ENCODE results near the gene NGEF. TPM values are rescaled to one million over a fixed set of nuclear protein-coding genes. Genes with fewer than 3 reads are reported as not detected.
A peak's percentile ranks its signal among the peaks of the same experiment; 100 is the strongest.

The NGEF gene
- total RNA-seq, 1 donor from 2014 or later, result 4.3 TPM

DNA sequence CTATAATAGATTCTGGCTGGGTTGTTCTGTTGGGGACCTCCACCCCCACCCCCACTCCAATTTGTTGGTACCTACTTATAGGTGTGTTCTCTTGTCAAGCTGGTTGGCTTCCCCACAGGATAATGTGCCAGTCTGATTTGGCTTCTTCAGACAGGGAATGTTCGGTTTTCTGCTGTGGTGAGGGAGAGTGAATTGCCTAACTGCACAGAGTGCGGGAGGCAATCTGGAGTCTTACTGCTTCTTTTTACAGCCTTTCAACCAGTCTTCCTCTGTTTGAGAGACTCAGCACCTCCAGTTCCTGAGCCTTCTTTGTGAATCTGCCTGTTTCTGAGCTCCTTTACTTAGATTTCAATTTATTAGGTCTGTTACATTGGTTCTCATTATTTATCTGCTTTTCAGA is 170.4 kb downstream of the NGEF start:
- H3K27ac Mint-ChIP-seq, result no peak overlapping the region
- TF ChIP-seq EZH2phosphoT487 (IDR thresholded peaks at IDR 0.05) (no peak), EZH2 (IDR thresholded peaks at IDR 0.05) (no peak)
- TF ChIP-seq, protein P1, sequence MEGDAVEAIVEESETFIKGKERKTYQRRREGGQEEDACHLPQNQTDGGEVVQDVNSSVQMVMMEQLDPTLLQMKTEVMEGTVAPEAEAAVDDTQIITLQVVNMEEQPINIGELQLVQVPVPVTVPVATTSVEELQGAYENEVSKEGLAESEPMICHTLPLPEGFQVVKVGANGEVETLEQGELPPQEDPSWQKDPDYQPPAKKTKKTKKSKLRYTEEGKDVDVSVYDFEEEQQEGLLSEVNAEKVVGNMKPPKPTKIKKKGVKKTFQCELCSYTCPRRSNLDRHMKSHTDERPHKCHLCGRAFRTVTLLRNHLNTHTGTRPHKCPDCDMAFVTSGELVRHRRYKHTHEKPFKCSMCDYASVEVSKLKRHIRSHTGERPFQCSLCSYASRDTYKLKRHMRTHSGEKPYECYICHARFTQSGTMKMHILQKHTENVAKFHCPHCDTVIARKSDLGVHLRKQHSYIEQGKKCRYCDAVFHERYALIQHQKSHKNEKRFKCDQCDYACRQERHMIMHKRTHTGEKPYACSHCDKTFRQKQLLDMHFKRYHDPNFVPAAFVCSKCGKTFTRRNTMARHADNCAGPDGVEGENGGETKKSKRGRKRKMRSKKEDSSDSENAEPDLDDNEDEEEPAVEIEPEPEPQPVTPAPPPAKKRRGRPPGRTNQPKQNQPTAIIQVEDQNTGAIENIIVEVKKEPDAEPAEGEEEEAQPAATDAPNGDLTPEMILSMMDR (IDR thresholded peaks at IDR 0.05), result no peak
- H3K36me3 Mint-ChIP-seq, result peaks cover 6% of the 10 kb centered on the region

DNA sequence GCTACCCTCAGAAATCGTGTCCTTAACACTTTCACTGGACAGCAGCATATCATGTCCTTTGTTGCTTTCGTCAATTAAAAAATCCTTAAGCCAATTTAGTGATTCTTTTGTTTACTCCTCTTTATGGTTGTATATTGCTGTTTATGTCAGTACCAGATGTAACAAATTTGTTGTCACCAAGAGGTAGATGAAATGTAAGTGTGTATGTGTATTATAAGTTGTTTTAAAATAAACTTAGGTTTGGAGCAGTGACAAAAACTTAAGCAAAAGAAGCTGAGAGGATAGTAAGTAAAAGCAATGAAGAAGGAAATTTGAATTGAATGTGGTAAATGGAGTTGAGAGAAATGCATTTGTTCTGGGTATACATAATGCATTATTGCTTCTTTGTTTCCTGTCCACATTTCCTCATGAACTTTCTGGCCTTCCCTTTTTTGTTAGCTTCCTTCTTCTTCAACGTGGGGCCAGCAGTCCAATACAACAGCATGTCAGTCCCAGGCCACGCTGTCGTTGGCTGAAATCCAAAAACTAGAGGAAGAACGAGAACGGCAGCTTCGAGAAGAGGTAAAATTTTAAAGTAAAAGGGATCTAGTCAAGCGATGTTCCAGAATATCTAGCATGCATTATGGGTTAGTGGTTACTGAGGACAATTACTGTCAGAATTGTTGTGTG is 173.5 kb downstream of the NGEF start:
- Histone ChIP-seq H2AFZ (replicated peaks) (no peak overlapping the region), H3K9me3 (ENCODE audit: low read depth) (no peaks in the 10 kb centered on the region), H3K79me2 (ENCODE audit: low read depth) (no peaks in the 10 kb centered on the region), H3K4me2 (no peak overlapping the region), H3F3A (ENCODE audit: low read depth) (no peaks in the 10 kb centered on the region), H3K27me3 (no peaks in the 10 kb centered on the region), H4K20me1 (ENCODE audit: low read depth) (peaks cover 22% of the 10 kb centered on the region), H3K4me3 (no peak overlapping the region), H3K4me1 (no peaks in the 10 kb centered on the region), H3K27ac (no peak overlapping the region), H3K36me3 (peaks cover 5% of the 10 kb centered on the region), H3K9ac (peak overlapping the region; percentile 35)
- peaks cover 3% of the 10 kb centered on the region for H3K36me3 Mint-ChIP-seq
- H3K4me3 Mint-ChIP-seq, result no peak overlapping the region
- H3K9me3 Mint-ChIP-seq, result no peaks in the 10 kb centered on the region
- no peak for DNase-seq (ENCODE audit: low spot score)
- TF ChIP-seq, protein P1 (IDR thresholded peaks at IDR 0.05), result no peak
- TF ChIP-seq EZH2phosphoT487 (IDR thresholded peaks at IDR 0.05) (no peak), EZH2 (IDR thresholded peaks at IDR 0.05) (no peak)
- H3K27me3 Mint-ChIP-seq (ENCODE audit: insufficient read depth, low read depth), result peaks cover 2% of the 10 kb centered on the region
- no peaks in the 10 kb centered on the region for H3K4me1 Mint-ChIP-seq
- no peak overlapping the region for H3K27ac Mint-ChIP-seq

More for the DNA sequence above, 170.4 kb downstream of the NGEF start:
- Histone ChIP-seq H3K4me3 (no peak overlapping the region), H3K4me1 (no peaks in the 10 kb centered on the region), H3K4me2 (no peak overlapping the region), H2AFZ (replicated peaks) (no peak overlapping the region), H3F3A (ENCODE audit: low read depth) (no peaks in the 10 kb centered on the region), H4K20me1 (ENCODE audit: low read depth) (peaks cover 6% of the 10 kb centered on the region), H3K27me3 (no peaks in the 10 kb centered on the region), H3K36me3 (peaks cover 27% of the 10 kb centered on the region), H3K79me2 (ENCODE audit: low read depth) (no peaks in the 10 kb centered on the region), H3K9me3 (ENCODE audit: low read depth) (no peaks in the 10 kb centered on the region), H3K27ac (no peak overlapping the region), H3K9ac (no peak overlapping the region)
- no peak for DNase-seq (ENCODE audit: low spot score)
- Mint-ChIP-seq H3K9me3 (no peaks in the 10 kb centered on the region), H3K27me3 (ENCODE audit: insufficient read depth, low read depth) (peaks cover 2% of the 10 kb centered on the region), H3K4me1 (no peaks in the 10 kb centered on the region), H3K4me3 (no peak overlapping the region)

DNA sequence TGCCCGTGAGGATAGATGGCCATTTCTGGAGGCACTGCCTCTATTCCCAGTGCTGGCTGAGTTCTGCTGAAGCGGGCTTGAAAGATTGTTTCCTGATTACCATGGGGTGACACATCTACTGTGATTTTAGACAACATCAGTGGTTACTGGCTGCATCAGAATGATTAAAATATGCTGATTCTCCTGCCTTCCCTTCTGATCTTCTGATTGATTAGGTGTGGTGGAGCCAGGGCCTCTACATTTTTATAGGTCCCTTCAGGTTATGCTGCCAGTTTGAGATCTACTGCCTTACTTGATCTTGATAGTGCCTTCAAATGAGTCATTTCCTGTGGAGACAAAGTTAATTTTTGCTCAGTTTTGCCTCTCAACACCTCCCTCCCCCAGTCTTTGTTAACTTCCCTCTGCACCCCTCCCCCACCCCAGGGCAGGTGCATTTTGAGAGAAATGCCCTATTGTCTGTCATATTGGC is 174.6 kb downstream of the NGEF start:
- no peaks in the 10 kb centered on the region for H3K9me3 ChIP-seq (ENCODE audit: low read depth)
- no peak overlapping the region for H3K27ac Mint-ChIP-seq
- H3K27me3 Mint-ChIP-seq (ENCODE audit: insufficient read depth, low read depth), result peaks cover 2% of the 10 kb centered on the region
- H3K4me3 Mint-ChIP-seq, result no peak overlapping the region
- H3K4me1 Mint-ChIP-seq, result no peaks in the 10 kb centered on the region
- peaks cover 7% of the 10 kb centered on the region for H3K36me3 Mint-ChIP-seq
- H2AFZ ChIP-seq (replicated peaks), result no peak overlapping the region
- no peaks in the 10 kb centered on the region for H3K27me3 ChIP-seq
- H3K36me3 ChIP-seq, result peaks cover 4% of the 10 kb centered on the region
- H3K9ac ChIP-seq, result no peak overlapping the region
- no peak for DNase-seq (ENCODE audit: low spot score)
- no peak overlapping the region for H3K4me2 ChIP-seq
- H3K9me3 Mint-ChIP-seq, result no peaks in the 10 kb centered on the region
- H3K27ac ChIP-seq, result no peak overlapping the region
- H3K4me3 ChIP-seq, result no peak overlapping the region
- peaks cover 7% of the 10 kb centered on the region for H3F3A ChIP-seq (ENCODE audit: low read depth)
- no peaks in the 10 kb centered on the region for H3K79me2 ChIP-seq (ENCODE audit: low read depth)
- TF ChIP-seq, protein P1 (IDR thresholded peaks at IDR 0.05), result no peak
- TF ChIP-seq EZH2 (IDR thresholded peaks at IDR 0.05) (no peak), EZH2phosphoT487 (IDR thresholded peaks at IDR 0.05) (no peak)
- H3K4me1 ChIP-seq, result peaks cover 6% of the 10 kb centered on the region
- peaks cover 33% of the 10 kb centered on the region for H4K20me1 ChIP-seq (ENCODE audit: low read depth)

All from neural progenitor cell (in vitro differentiated cells).